MM.1S (cell line): ENCODE results near the gene DRC7.

Experiments used
- DNase-seq: peaks from one replicate; pipeline ENCODE4 v3.0.0-alpha.2; 2015
- H2AFZ ChIP-seq: fragments of 300-600 bp; sonication (generic); 2 replicates; pipeline ENCODE4 v1.6.0; 2016; ENCODE audit warnings: antibody characterized with exemption, low read length
- H3F3A ChIP-seq: fragments of 300-600 bp; sonication (generic); 2 replicates; pipeline ENCODE4 v1.6.1; 2016; ENCODE audit warnings: mild to moderate bottlenecking, antibody characterized with exemption, low read length, moderate library complexity, mixed read lengths; ENCODE audit not compliant: insufficient read depth
- H3K27ac ChIP-seq: fragments of 300-600 bp; sonication (generic); 2 replicates; pipeline ENCODE4 v1.5.1; 2016; ENCODE audit warnings: mild to moderate bottlenecking, low read length
- H3K27me3 ChIP-seq: fragments of 300-600 bp; sonication (generic); replicated peaks from 2 replicates; pipeline ENCODE4 v1.6.0; 2016; ENCODE audit warnings: low read length; ENCODE audit not compliant: insufficient read depth
- H3K36me3 ChIP-seq: fragments of 300-600 bp; sonication (generic); replicated peaks from 2 replicates; pipeline ENCODE4 v1.6.1; 2016; ENCODE audit warnings: mild to moderate bottlenecking, low read length, mixed read lengths; ENCODE audit not compliant: insufficient read depth
- H3K4me1 ChIP-seq: fragments of 300-600 bp; sonication (generic); 2 replicates; pipeline ENCODE4 v1.6.1; 2016; ENCODE audit warnings: low read length, mixed read lengths
- H3K4me2 ChIP-seq: fragments of 300-600 bp; sonication (generic); 2 replicates; pipeline ENCODE4 v1.6.0; 2016; ENCODE audit warnings: low read depth, low read length
- H3K4me3 ChIP-seq: fragments of 300-600 bp; sonication (generic); 2 replicates; pipeline ENCODE4 v1.5.1; 2016; ENCODE audit warnings: low read length, mixed read lengths
- H3K79me2 ChIP-seq: fragments of 300-600 bp; sonication (generic); 2 replicates; pipeline ENCODE4 v1.6.1; 2016; ENCODE audit warnings: mixed run types, low read length, mixed read lengths
- H3K9ac ChIP-seq: fragments of 300-600 bp; sonication (generic); 2 replicates; pipeline ENCODE4 v1.6.1; 2016; ENCODE audit warnings: low read length, mixed read lengths
- H3K9me2 ChIP-seq: fragments of 300-600 bp; sonication (generic); replicated peaks from 2 replicates; pipeline ENCODE4 v1.6.1; 2016; ENCODE audit warnings: mild to moderate bottlenecking, low read length, mixed read lengths; ENCODE audit not compliant: insufficient read depth
- H3K9me3 ChIP-seq: fragments of 300-600 bp; sonication (generic); replicated peaks from 2 replicates; pipeline ENCODE4 v1.6.1; 2016; ENCODE audit warnings: mild to moderate bottlenecking, low read length, mixed read lengths; ENCODE audit not compliant: insufficient read depth
- H4K20me1 ChIP-seq: fragments of 300-600 bp; sonication (generic); 2 replicates; pipeline ENCODE4 v1.6.1; 2016; ENCODE audit warnings: mild to moderate bottlenecking, low read length, moderate library complexity, mixed read lengths; ENCODE audit not compliant: insufficient read depth
- CTCF ChIP-seq: fragments of 300-600 bp; sonication (generic); IDR thresholded peaks from 2 replicates; pipeline ENCODE4 v1.5.1; 2016; ENCODE audit warnings: antibody characterized with exemption, low read length, mixed read lengths
- EZH2 ChIP-seq: fragments of 300-600 bp; sonication (generic); optimal IDR thresholded peaks from 2 replicates; pipeline ENCODE3; 2017; ENCODE audit warnings: low read depth, mild to moderate bottlenecking, antibody characterized with exemption, low read length, mixed read lengths
- EZH2phosphoT487 ChIP-seq: fragments of 300-600 bp; sonication (generic); IDR thresholded peaks from 2 replicates; pipeline ENCODE4 v1.6.1; 2018; ENCODE audit warnings: antibody characterized with exemption, low read length

The DRC7 gene

GRCh38 chr16:57685633-57686032 lies 9.0 kb upstream of the DRC7 start:
- Histone ChIP-seq H3K27me3 (no peaks in the 10 kb centered on the region), H3K9me3 (no peaks in the 10 kb centered on the region), H3K79me2 (no peaks in the 10 kb centered on the region), H3K9me2 (no peaks in the 10 kb centered on the region), H2AFZ (no peak overlapping the region), H3K4me1 (no peaks in the 10 kb centered on the region), H3F3A (no peaks in the 10 kb centered on the region), H3K27ac (no peak overlapping the region), H3K36me3 (no peaks in the 10 kb centered on the region), H3K9ac (no peak overlapping the region), H3K4me2 (no peak overlapping the region), H3K4me3 (no peak overlapping the region), H4K20me1 (no peaks in the 10 kb centered on the region)
- TF ChIP-seq EZH2 (no peak), EZH2phosphoT487 (no peak), CTCF (no peak)
- DNase-seq: no peak

- H3K4me2 ChIP-seq: no peak overlapping the region
- no peaks in the 10 kb centered on the region for H4K20me1 ChIP-seq
- H3K9me3 ChIP-seq: no peaks in the 10 kb centered on the region
- H3K27ac ChIP-seq: no peak overlapping the region
- no peaks in the 10 kb centered on the region for H3K79me2 ChIP-seq
- no peak overlapping the region for H3K9ac ChIP-seq
- no peak overlapping the region for H3K4me3 ChIP-seq
- H3K4me1 ChIP-seq: no peaks in the 10 kb centered on the region
- TF ChIP-seq EZH2: no peak
- no peak for TF ChIP-seq EZH2phosphoT487
- no peak for TF ChIP-seq CTCF
- H3K36me3 ChIP-seq: no peaks in the 10 kb centered on the region
- DNase-seq: no peak
- H2AFZ ChIP-seq: no peak overlapping the region
- H3K9me2 ChIP-seq: no peaks in the 10 kb centered on the region
- H3K27me3 ChIP-seq: no peaks in the 10 kb centered on the region
- H3F3A ChIP-seq: no peaks in the 10 kb centered on the region
These were observed 8.0 kb upstream of the DRC7 start for GRCh38 chr16:57686577-57686976.

GRCh38 chr16:57687363-57687929 lies 7.2 kb upstream of the DRC7 start:
- Histone ChIP-seq H4K20me1 (no peaks in the 10 kb centered on the region), H3K27ac (no peak overlapping the region), H3K36me3 (no peaks in the 10 kb centered on the region), H3F3A (no peaks in the 10 kb centered on the region), H3K9ac (no peak overlapping the region), H3K79me2 (no peaks in the 10 kb centered on the region), H3K9me2 (no peaks in the 10 kb centered on the region), H2AFZ (no peak overlapping the region), H3K27me3 (no peaks in the 10 kb centered on the region), H3K4me1 (no peaks in the 10 kb centered on the region), H3K4me2 (no peak overlapping the region), H3K4me3 (no peak overlapping the region), H3K9me3 (no peaks in the 10 kb centered on the region)
- TF ChIP-seq EZH2phosphoT487 (no peak), EZH2 (no peak), CTCF (no peak)
- DNase-seq: no peak
